SK-N-SH treated with all-trans-retinoic acid at 6 μM for 48 hours (cell line): ENCODE data around the gene TNS4.

Experiments used
- ATAC-seq: fragments of 200-7000 bp; cut with Tn5 transposase; 3 replicates; pipeline ENCODE4 v1.9.1; 2020; ENCODE audit warnings: mild to moderate bottlenecking, moderate library complexity
- ARNTL ChIP-seq: fragments of 450-650 bp; formaldehyde crosslinking; IDR thresholded peaks from 2 replicates; pipeline ENCODE4 v1.5.0; 2020; ENCODE audit warnings: low read depth, mild to moderate bottlenecking, moderate library complexity, borderline replicate concordance
- BACH2 ChIP-seq: fragments of 250-450 bp; sonication (Bioruptor Pico); IDR thresholded peaks from 2 replicates; pipeline ENCODE4 v1.9.0; 2021; ENCODE audit warnings: mild to moderate bottlenecking, borderline replicate concordance
- CREB5 ChIP-seq: fragments of 250-450 bp; sonication (Bioruptor Pico); IDR thresholded peaks from 2 replicates; pipeline ENCODE4 v1.5.1; 2020; ENCODE audit warnings: low read depth, mild to moderate bottlenecking, moderate library complexity
- ESRRG ChIP-seq: fragments of 250-450 bp; sonication (Bioruptor Pico); IDR thresholded peaks from 2 replicates; pipeline ENCODE4 v1.6.1; 2021; ENCODE audit warnings: mild to moderate bottlenecking
- GLIS3 ChIP-seq: fragments of 250-450 bp; sonication (Bioruptor Pico); IDR thresholded peaks from 2 replicates; pipeline ENCODE4 v1.5.0; 2020; ENCODE audit warnings: mild to moderate bottlenecking, moderate library complexity
- ISL1 ChIP-seq: fragments of 250-450 bp; sonication (Bioruptor Pico); IDR thresholded peaks from 2 replicates; pipeline ENCODE4 v2.1.2; 2022; ENCODE audit warnings: mild to moderate bottlenecking, moderate library complexity
- OSR1 ChIP-seq: fragments of 250-450 bp; sonication (Bioruptor Pico); IDR thresholded peaks from 2 replicates; pipeline ENCODE4 v1.8.0; 2022; ENCODE audit warnings: moderate library complexity, mild to moderate bottlenecking, inconsistent platforms
- PPARA ChIP-seq: fragments of 250-450 bp; sonication (Bioruptor Pico); IDR thresholded peaks from 2 replicates; pipeline ENCODE4 v1.5.0; 2020; ENCODE audit warnings: mild to moderate bottlenecking, borderline replicate concordance
- RARB ChIP-seq: fragments of 250-450 bp; sonication (Bioruptor Pico); IDR thresholded peaks from 2 replicates; pipeline ENCODE4 v1.8.0; 2021; ENCODE audit warnings: mild to moderate bottlenecking, moderate library complexity
- TOX ChIP-seq: fragments of 250-450 bp; sonication (Bioruptor Pico); IDR thresholded peaks from 2 replicates; pipeline ENCODE4 v1.8.0; 2021; ENCODE audit warnings: mild to moderate bottlenecking, moderate library complexity, borderline replicate concordance
- ZC3H10 ChIP-seq: fragments of 250-450 bp; sonication (Bioruptor Pico); IDR thresholded peaks from 2 replicates; pipeline ENCODE4 v1.5.1; 2021; ENCODE audit warnings: mild to moderate bottlenecking, moderate library complexity
- ZFP3 ChIP-seq: fragments of 250-450 bp; sonication (Bioruptor Pico); IDR thresholded peaks from 2 replicates; pipeline ENCODE4 v1.5.0; 2020; ENCODE audit warnings: mild to moderate bottlenecking, moderate library complexity
- ZFP30 ChIP-seq: fragments of 450-650 bp; formaldehyde crosslinking; IDR thresholded peaks from 2 replicates; pipeline ENCODE4 v1.5.0; 2022; ENCODE audit warnings: mild to moderate bottlenecking, moderate library complexity
- ZNF565 ChIP-seq: fragments of 450-650 bp; formaldehyde crosslinking; conservative IDR thresholded peaks from 2 replicates; pipeline ENCODE4 v1.5.0; 2020; ENCODE audit warnings: low read depth, mild to moderate bottlenecking, moderate library complexity
- ZNF70 ChIP-seq: fragments of 450-650 bp; formaldehyde crosslinking; IDR thresholded peaks from 2 replicates; pipeline ENCODE4 v1.5.0; 2020; ENCODE audit warnings: mild to moderate bottlenecking, moderate library complexity
- ZNF8 ChIP-seq: fragments of 450-650 bp; formaldehyde crosslinking; IDR thresholded peaks from 2 replicates; pipeline ENCODE4 v1.5.0; 2020; ENCODE audit warnings: mild to moderate bottlenecking, moderate library complexity
- TF ChIP-seq, protein P1 (sequence below): fragments of 250-450 bp; sonication (Bioruptor Pico); IDR thresholded peaks from 2 replicates; pipeline ENCODE4 v1.5.0; 2020; ENCODE audit warnings: mild to moderate bottlenecking, moderate library complexity
- TF ChIP-seq, protein P2 (sequence below): fragments of 250-450 bp; sonication (Bioruptor Pico); IDR thresholded peaks from 2 replicates; pipeline ENCODE4 v1.8.0; 2020; ENCODE audit warnings: mild to moderate bottlenecking, moderate library complexity, borderline replicate concordance

TNS4 gene

DNA sequence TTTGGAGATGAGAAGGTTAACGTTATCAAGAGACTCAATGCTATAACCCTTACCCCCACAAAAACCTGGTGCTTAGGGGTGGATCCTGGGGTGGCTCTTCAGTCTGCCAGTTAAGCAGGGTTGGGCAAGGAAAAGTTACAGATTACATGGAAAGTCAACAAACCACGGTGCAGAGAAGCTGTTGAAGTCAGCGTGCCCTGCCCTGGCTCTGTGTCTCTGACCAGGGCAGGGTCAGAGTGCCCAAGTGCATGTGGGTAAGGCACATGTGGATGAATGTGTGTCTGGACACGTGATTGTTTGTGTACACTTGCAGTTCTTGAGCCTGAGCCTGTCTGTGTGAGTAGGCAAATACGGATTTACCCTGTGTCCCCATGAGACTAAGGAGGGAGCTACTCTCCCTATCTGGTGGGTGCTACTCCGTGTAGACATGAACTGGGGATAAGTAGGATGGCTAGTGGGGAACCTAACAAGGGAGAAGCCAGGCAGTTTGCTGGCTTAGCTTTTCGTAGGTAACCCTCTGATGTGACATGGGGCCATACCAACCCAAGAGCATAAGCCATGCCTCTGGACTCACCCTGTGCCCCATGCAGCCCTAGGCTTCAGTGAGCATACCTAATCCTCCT lies 52.7 kb downstream of the TNS4 start:
- TF ChIP-seq, protein P1, sequence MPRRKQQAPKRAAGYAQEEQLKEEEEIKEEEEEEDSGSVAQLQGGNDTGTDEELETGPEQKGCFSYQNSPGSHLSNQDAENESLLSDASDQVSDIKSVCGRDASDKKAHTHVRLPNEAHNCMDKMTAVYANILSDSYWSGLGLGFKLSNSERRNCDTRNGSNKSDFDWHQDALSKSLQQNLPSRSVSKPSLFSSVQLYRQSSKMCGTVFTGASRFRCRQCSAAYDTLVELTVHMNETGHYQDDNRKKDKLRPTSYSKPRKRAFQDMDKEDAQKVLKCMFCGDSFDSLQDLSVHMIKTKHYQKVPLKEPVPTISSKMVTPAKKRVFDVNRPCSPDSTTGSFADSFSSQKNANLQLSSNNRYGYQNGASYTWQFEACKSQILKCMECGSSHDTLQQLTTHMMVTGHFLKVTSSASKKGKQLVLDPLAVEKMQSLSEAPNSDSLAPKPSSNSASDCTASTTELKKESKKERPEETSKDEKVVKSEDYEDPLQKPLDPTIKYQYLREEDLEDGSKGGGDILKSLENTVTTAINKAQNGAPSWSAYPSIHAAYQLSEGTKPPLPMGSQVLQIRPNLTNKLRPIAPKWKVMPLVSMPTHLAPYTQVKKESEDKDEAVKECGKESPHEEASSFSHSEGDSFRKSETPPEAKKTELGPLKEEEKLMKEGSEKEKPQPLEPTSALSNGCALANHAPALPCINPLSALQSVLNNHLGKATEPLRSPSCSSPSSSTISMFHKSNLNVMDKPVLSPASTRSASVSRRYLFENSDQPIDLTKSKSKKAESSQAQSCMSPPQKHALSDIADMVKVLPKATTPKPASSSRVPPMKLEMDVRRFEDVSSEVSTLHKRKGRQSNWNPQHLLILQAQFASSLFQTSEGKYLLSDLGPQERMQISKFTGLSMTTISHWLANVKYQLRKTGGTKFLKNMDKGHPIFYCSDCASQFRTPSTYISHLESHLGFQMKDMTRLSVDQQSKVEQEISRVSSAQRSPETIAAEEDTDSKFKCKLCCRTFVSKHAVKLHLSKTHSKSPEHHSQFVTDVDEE (CRISPR knock-in tag): no peak
- no peak for TF ChIP-seq ESRRG
- TF ChIP-seq TOX (CRISPR knock-in tag): no peak
- TF ChIP-seq ZNF565 (CRISPR knock-in tag): no peak
- TF ChIP-seq PPARA (CRISPR knock-in tag): no peak
- TF ChIP-seq, protein P2, sequence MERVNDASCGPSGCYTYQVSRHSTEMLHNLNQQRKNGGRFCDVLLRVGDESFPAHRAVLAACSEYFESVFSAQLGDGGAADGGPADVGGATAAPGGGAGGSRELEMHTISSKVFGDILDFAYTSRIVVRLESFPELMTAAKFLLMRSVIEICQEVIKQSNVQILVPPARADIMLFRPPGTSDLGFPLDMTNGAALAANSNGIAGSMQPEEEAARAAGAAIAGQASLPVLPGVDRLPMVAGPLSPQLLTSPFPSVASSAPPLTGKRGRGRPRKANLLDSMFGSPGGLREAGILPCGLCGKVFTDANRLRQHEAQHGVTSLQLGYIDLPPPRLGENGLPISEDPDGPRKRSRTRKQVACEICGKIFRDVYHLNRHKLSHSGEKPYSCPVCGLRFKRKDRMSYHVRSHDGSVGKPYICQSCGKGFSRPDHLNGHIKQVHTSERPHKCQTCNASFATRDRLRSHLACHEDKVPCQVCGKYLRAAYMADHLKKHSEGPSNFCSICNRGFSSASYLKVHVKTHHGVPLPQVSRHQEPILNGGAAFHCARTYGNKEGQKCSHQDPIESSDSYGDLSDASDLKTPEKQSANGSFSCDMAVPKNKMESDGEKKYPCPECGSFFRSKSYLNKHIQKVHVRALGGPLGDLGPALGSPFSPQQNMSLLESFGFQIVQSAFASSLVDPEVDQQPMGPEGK (CRISPR knock-in tag): no peak
- TF ChIP-seq ZNF8 (CRISPR knock-in tag): no peak
- no peak for TF ChIP-seq ZC3H10 (CRISPR knock-in tag)
- no peak for TF ChIP-seq ISL1
- no peak for TF ChIP-seq ARNTL (CRISPR knock-in tag)
- TF ChIP-seq, all 23 proteins: peak for 0
- no peak for ATAC-seq

DNA sequence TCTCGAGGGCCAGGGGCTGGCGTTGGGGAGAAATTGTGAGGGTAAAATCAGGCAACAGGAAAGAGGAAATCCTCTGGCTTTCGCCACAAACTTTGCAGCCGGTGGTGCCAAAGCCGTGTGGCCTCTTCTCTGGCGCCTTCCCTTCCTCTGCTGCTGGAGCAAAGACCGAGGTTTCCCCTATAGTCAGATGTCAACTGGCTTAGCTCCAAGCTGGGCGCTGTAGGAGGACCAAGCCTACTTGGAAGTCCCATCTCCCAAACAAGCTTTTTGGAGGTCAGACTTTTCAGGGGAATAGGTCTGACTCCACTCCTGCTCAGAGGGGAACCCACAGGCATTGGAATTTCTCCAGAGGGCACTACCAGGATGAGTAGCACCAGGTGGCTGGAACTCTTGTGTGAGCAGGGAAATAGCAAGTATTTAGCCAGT lies 53.2 kb downstream of the TNS4 start:
- TF ChIP-seq, protein P1 (CRISPR knock-in tag): no peak
- TF ChIP-seq ISL1 (no peak), OSR1 (no peak)
- ATAC-seq: no peak

GRCh38 chr17:40447806-40448205 lies 53.6 kb downstream of the TNS4 start:
- TF ChIP-seq RARB (CRISPR knock-in tag) (no peak), GLIS3 (CRISPR knock-in tag) (no peak)
- no peak for ATAC-seq

GRCh38 chr17:40447148-40447644 lies 54.2 kb downstream of the TNS4 start:
- no peak for TF ChIP-seq ESRRG
- no peak for TF ChIP-seq ARNTL (CRISPR knock-in tag)
- no peak for TF ChIP-seq CREB5 (CRISPR knock-in tag)
- TF ChIP-seq GLIS3 (CRISPR knock-in tag): no peak
- TF ChIP-seq ISL1: no peak
- TF ChIP-seq ZC3H10 (CRISPR knock-in tag): no peak
- no peak for TF ChIP-seq ZFP30 (CRISPR knock-in tag)
- TF ChIP-seq ZFP3 (CRISPR knock-in tag): no peak
- TF ChIP-seq BACH2 (CRISPR knock-in tag): no peak
- TF ChIP-seq RARB (CRISPR knock-in tag): no peak
- no peak for TF ChIP-seq TOX (CRISPR knock-in tag)
- no peak for TF ChIP-seq ZNF70 (CRISPR knock-in tag)
- TF ChIP-seq ZNF8 (CRISPR knock-in tag): no peak
- TF ChIP-seq PPARA (CRISPR knock-in tag): no peak
- ATAC-seq: no peak
